Breast epithelium (tissue), 3 donors: ENCODE results near the gene RAB18.

Experiments
- POLR2A ChIP-seq: fragments of 450-650 bp; IDR thresholded peaks from one replicate; pipeline ENCODE4 v1.6.1; 2016; ENCODE audit warnings: antibody characterized with exemption, mild to moderate bottlenecking, moderate library complexity
- POLR2AphosphoS5 ChIP-seq, 3 donors: sonication (generic); formaldehyde crosslinking; IDR thresholded peaks; one replicate each; pipeline ENCODE4 v1.6.1; 2017; ENCODE audit warnings: antibody characterized with exemption in 3 of 3
- TF ChIP-seq, protein P1 (sequence below), 3 donors: fragments of 450-650 bp; IDR thresholded peaks; one replicate each; pipeline ENCODE4 v1.5.1; 2016 to 2017; ENCODE audit warnings: antibody characterized with exemption in 3 of 3, mild to moderate bottlenecking in 3 of 3, moderate library complexity in 3 of 3

DNA sequence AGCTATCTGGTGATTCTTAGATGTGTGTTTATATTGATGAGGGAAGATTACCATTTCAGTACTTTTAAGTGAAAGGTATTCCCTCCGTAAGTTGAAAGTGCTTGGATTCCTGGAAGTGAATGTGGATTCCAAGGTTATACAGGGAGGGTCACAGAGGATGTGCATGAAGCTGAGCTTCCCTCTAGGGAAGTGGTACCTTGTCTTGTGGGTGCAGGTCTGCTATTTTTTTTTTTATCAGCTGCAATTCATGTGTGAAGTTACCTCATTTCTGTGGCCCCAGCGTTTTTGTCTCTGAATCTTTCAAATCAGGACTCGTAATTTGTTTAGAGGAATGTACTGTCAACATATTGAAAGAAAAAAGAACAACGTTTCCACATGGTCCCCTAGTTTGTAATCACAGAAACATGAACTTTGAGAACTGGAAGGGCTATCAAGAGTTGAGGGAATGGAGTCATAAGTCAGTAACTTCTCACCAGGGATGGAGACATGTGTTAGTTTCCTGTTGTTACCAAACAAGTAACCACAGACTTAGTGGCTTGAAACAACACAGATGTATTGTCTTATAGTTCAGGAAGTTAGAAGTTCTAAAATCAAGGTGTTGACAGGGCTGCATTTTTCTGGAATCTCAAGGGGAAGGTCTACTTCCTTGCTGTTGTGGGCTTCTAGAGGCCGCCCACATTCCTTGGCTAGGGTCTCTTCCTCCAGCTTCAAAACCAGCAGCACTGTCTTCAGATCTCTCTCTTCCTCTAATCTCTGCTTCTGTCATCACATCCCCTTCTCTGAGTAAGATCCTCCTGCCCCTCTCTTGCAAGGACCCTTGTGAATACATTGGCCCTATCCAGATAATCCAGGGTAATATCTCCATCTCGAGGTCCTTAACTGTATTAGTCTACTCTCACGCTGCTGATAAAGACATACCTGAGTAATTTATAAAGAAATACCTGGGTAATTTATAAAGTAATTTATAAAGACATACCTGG is 64.4 kb downstream of the RAB18 start:
- TF ChIP-seq, protein P1, sequence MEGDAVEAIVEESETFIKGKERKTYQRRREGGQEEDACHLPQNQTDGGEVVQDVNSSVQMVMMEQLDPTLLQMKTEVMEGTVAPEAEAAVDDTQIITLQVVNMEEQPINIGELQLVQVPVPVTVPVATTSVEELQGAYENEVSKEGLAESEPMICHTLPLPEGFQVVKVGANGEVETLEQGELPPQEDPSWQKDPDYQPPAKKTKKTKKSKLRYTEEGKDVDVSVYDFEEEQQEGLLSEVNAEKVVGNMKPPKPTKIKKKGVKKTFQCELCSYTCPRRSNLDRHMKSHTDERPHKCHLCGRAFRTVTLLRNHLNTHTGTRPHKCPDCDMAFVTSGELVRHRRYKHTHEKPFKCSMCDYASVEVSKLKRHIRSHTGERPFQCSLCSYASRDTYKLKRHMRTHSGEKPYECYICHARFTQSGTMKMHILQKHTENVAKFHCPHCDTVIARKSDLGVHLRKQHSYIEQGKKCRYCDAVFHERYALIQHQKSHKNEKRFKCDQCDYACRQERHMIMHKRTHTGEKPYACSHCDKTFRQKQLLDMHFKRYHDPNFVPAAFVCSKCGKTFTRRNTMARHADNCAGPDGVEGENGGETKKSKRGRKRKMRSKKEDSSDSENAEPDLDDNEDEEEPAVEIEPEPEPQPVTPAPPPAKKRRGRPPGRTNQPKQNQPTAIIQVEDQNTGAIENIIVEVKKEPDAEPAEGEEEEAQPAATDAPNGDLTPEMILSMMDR (IDR thresholded peaks at IDR 0.05), result no peak
- no peak for TF ChIP-seq POLR2A
- no peak for TF ChIP-seq POLR2AphosphoS5 (IDR thresholded peaks at IDR 0.05)
